GM21723 (cell line): Measurements from ENCODE around the gene TC2N.
"Not testable (repeated sequence)": the region's sequence is repeated elsewhere in the genome, so short reads cannot be mapped to it uniquely, and the experiment has no call there.

Experiments used
- ATAC-seq: cut with Tn5 transposase; IDR thresholded peaks from one replicate; pipeline ENCODE4 v1.9.1; 2021; ENCODE audit warnings: mild to moderate bottlenecking, moderate library complexity; ENCODE audit not compliant: unreplicated experiment

Gene TC2N

DNA sequence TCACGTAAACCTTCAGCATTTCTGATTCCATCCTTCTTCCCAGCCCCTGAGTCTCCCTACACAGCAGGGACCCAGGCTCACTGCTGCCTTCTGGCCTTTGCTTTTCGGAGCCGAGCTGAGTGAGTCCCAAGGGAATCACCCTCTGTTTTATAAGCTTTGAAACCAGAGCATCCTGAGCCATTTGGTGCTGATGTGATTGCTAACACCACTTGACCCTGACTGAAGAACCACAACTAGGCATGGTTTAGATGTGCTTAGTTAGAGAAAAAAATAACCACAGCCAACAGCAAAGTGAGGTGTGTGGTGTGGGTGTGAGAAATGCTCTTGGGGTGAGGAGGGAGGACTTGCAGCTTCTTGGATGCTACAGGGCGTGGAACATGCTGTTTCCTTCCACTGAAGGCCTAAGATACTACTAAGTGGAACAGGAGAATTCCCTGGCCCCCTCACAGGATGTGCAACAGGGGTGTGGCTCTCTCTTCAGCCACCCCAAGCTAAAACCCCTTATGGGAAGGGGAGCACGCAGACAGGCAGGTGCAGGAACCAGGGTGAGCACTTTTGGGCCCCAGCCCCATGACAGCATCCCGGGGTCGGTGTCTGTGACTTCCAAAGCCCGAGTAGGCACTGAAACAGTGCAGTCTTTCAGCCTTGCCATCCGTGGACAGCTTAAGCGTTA lies at the start of gene TC2N:
Gene TC2N, minus strand, starts transcription at position 221 of the 673 bp plus-strand sequence. CDS start 53,767 bp downstream, outside the sequence.
- no peak for ATAC-seq

DNA sequence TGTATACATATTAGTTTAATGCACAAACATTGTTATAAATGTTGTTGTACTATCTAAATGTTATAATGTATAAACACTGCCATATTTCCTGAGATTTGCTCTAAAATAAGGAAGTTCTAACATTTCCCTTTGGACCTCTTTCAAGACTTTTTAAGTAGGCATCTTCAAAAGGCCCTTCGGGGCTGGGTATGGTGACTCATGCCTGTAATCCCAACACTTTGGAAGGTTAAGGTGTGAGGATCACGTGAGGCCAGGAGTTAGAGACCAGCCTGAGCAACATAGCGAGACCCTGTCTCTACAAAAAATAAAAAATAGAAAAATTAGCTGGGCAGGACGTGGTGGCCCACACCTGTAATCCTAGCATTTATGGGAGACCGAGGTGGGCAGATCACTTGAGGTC lies 44.7 kb upstream of the TC2N start:
- ATAC-seq, result no peak

DNA sequence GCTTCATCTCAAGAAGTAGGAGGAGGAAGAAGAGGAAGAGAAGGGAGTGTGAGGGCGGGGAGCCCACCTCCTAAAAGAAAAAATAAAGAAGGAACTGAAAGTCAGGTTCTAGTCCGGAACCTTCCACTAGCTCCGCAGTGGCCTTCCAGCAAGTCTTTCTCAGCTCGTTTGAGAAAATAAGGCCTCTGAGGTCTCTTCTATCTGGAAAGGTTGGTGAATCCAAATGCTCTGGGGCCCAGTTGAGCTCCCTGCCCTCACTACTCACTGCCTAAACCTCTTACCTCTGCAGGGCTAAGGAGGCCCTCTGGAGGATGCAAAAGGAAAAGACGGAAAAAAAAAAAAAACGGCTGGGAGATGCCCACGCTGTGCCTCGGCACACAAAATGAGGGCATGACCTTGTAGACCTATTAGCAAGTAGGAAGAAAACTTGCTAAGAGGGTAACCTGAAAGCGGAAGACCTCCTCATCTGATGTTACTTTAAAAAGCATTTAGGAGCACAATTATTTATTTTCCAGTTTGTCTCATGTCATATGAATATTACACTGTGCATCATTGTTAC lies 44.2 kb upstream of the TC2N start:
- ATAC-seq, result peak; percentile 82

DNA sequence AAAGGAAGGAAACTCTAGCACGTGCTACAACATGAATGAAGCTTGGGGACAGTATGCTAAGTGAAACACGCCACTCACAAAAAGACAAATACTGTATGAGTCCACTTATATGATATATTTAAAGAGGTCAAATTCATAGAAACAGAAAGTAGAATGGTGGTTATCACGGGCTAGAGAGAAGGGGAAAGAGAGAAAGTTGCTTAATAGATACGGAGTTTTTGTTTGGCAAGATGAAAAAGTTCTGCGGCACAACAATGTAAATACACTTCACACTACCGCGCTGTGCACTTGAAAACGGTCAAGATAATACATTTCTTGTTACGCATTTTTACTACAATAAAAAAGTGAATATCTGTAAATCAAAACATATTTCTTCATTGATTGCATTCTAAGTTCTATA lies 42.9 kb upstream of the TC2N start:
- no peak for ATAC-seq

DNA sequence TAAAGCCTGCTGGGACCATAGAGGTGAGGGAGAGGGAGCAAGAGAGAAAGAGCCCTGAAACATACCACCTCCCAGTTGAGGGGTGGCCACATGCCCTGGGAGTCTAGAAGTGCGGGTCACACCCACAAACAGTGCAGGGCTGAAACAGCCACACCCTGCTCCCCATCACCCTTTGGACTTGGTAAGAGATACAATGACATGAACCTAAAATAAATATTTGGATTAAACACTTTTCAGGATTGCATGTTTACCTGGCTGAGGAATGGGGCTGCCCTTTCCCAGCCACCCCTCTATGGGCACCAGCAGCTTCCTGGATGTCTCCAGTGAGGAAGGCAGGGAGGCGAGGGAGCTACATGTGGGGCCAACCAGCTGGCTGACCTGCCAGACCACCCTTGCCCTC lies 39.0 kb upstream of the TC2N start:
- ATAC-seq, result no peak

DNA sequence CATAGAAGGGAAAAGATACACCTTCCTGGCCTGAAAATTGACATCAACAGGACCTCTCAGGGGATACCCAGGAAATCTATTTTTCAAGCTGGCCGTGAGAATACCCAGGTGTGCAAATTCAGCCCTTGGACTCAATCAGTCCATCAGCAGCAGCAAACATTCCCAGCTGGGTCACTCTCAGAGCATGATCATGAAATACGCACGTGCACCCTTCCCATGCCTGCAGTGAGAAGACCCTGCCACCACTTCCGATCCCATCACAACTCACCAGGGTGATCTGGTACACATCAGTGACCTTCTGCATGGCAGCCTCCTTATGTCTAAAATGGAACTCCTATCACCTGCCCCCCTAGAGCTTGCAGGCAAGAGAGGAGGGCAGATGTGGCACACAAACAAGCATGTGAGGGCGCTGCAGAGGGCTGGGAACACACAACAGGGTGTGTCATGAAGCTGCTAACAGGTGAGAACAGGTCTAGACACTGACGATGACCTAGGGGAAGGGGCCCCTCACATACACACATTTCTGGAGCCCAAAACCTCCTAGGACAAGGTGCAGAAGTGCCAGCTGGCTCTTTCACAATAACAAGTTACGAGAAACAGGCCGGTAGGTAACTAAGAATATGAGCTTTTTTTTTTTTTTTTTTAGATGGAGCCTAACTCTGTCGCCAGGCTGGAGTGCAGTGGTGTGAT lies 37.8 kb upstream of the TC2N start:
- ATAC-seq, result no peak

DNA sequence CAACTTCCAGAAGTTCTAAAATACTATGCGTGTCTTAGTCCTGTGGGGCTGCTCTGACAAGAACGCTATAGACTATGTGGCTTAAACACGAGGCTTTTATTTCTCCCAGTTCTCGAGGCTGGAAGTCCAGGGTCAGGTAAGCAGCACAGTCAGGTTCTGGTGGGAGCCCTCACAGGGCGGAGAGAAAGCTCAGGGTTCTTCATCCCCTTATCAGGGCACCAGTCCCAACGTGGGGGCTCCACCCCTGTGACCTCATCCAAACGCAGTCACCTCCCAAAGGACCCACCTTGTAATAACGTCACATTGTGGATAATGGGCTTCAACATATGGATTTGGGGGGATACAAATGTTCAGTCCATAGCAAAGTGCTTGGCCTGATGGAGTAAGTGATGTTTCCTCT lies 37.1 kb upstream of the TC2N start:
- no peak for ATAC-seq

DNA sequence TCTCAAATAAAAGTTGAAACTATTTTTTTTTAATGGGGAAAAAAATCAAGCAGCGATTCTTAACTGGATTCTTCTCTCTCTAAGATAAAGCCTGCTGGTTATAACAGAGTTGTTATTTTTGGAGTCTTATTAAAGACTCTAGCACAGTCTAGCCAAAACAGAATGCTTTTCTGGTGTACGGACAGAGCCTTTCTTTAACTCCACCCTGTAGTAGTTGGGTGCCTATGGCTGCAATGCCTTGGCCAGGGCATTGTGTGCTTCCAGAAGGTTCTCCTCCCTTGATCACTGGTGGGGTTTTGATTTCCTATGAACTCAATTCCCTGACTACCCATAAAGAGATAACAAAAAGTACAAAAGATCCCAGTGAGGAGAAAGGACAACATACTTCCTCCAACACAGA lies 35.7 kb upstream of the TC2N start:
- ATAC-seq, result no peak

DNA sequence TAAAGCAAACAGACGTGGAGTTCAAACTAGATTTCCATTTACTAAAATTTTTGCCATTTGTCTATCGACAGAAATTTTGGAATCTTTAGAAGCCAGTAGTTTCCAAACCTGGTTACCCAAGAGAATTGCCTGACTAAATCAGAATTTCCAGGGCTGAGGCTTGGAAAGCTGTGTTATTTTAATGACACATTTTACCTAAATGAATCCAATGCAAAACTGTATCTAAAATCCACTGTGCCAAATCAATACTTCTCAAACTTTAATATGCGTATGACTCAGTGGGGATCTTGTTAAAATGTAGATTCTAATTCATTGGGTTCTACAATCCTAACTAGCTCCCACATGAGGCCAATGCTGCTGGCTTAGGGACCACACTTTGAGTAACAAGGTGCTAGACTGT lies 35.0 kb upstream of the TC2N start:
- no peak for ATAC-seq

DNA sequence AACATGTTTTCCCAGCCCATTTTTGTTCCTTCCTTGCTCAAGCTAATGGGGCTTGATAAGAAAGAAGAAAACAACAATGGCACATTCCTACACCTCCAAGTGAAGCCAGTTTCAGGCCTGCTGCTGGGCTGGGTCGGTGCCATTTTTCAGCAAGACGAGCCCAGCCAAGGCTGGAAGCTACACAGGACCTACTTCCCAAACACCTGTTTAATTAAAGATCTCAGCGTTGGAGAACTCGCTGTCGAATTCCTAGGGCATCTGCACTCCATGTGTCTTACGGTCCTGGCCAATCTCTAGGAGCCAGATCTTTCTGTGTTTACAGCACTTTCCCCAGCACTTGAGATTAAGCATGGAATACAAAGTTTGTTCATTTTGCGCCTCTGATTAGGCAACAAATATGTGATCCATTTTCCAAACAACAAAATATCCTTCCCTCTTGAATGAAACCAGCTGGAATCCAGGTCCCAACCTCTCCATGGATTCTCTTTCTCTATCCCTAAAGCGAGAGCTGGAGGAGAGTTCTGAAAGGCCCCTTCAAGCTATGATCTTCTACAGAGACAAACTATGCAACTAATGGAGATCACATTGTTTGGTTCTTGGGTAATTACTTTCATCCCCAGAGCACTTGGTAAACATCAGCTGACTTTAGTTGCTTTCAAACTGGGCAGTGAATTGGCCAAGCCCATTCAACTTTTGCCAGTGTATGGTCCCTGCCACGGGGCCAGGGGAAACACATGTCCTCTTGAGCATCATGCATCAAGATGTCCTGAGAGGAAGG lies 34.3 kb upstream of the TC2N start:
- ATAC-seq, result no peak

DNA sequence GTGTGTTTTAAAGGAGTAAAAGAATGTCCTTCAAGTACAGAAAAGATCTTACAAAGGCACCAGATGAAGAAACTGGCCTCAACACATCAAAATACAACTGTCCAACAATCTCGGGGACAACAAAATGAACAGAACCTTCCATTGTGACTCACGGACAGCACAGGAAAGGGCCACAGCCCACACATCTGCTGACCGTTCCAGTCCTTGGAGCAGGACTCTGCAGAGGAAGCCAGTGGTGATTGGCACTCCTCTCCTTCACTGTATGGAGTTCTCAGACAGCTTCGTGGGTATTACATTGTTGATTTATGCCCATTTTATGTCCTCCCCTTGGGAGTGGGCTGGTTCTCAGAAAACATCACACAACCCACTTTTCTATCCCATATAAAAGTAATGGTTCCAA lies 32.5 kb upstream of the TC2N start:
- ATAC-seq, result no peak

DNA sequence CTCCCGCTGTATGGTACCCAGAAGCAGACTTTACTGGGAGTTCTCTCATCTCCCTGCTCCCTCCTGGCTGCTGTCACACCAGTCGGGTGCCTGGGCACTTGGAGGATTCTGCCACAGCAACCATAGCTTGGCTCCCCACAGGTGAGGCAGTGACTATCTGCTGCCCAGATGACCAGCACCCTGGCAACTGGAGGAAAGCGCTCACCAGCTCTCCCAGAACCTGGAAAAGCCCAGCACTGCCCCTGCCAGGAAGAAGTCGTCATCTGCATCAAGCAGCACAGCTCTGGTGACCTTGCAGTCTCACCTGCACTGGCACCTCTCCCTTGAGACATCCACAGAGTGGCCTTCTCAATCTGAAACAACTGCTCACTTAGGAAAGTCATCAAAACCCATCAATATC lies 31.9 kb upstream of the TC2N start:
- ATAC-seq, result no peak

DNA sequence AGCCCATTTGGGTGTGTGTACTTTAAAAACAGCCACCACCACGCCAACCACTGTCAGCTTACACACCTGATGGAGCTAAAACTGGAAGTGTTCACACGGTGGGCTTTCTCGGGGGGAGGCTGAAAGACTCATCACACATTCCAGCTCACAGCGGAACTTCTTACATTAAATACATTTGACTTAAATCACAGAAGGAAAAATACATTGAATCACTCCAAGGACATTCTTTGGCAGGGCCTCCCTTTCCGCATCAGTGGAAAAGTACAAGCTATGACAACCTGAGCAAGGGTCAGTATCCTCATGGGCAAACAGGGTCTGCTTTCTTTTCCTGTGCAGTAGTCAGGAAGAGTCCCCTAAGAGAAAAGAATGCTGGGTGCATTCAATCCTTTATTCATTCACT lies 31.0 kb upstream of the TC2N start:
- ATAC-seq, result no peak

DNA sequence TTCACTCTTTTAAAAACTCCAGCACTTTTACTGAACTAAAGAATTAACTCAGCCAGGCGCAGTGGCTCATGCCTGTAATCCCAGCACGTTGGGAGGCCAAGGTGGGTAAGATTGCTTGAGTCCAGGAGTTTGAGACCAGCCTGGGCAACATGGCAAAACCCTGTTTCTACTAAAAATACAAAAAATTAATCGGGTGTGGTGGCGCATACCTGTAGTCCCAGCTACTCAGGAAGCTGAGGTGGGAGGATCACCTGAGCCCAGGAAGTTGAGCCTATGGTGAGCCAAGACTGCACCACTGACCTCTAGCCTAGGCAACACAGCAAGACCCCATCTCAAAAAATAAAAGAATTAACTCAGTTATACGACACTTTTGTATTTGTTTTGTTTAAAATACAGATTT lies 30.4 kb upstream of the TC2N start:
- ATAC-seq, result not testable (repeated sequence)

DNA sequence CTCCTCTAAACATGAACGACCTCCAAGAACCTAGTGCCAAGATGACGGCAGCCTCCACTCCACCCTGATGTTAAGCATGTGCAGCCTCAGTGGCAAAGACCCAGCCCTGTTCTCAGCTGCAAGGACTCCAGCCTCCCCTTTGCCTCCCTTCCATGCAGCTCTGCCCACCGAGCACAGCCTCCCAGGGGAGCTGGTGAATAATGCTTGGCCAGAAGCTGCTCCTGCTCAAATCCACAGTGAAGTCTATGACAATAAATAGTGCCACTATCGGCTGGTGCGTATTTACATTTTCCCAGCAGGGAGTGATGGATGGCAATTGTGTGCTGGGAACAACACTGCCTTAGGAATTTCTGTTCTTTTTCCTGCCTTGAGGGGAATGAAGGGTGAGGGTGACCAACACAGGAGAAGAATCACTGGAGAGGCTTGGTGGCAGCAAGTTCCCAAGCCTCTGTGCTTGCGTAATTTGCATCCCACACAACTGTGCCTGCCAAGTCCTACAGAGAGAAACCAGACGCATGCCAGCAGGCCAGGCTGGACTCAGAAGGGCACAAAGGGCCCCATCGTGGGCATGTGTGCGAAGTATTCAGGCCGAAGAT lies 29.9 kb upstream of the TC2N start:
- ATAC-seq, result no peak

DNA sequence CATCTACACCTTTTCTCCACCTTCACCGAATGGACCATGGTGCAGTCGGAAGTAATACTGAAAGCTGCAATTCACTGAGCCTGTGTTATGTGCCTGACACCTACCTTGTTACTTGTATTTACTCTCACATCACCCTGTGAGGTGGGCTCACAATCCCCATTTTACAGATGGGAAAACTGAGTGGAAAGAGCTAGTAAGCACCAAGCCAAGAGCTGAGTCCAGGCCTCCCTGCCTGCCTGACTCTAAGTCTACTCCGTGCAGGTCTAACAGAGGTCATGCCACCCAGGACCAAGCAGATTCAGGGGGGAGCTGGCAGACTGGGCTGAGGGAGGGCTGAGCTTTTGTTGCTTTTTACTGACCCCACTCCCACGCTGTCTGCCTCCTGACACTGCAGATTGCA lies 29.1 kb upstream of the TC2N start:
- no peak for ATAC-seq

DNA sequence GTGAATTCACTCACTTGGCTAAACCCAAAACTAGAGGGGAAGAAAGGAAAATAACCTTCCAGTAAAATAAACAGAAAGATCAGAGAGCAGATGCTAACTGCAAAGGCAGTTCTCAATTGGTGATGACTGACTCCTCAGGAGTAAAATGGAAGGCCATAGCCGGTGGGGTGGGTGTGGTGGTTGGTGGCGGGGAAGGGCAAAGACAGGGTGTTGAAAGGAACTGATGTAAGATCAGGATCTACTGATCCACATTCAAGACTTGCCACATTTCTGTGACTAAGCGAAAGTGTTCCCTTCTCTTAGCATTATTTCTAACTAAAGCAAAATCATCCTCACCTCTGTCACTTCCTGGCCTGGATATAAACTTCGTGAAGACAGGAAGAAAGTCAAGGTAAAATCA lies 26.3 kb upstream of the TC2N start:
- ATAC-seq, result no peak

DNA sequence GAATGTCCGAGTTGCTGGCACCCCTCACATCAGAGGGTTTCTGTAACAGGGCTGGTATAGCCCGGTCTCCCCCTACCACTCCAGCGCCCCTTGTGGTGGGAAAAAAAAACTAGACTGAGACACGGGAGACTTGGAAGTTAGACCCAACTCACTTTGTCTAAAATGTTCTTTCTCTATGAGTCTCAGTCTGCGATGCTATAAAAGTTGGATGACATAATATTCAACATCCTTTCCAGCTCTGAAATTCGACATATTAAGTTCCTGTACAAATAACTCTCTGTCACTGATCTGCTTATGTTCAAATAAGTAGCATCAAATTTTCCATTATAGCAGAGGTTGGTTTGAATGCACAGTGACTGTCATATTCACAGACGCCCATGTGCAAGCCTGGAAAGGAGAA lies 25.7 kb upstream of the TC2N start:
- no peak for ATAC-seq

DNA sequence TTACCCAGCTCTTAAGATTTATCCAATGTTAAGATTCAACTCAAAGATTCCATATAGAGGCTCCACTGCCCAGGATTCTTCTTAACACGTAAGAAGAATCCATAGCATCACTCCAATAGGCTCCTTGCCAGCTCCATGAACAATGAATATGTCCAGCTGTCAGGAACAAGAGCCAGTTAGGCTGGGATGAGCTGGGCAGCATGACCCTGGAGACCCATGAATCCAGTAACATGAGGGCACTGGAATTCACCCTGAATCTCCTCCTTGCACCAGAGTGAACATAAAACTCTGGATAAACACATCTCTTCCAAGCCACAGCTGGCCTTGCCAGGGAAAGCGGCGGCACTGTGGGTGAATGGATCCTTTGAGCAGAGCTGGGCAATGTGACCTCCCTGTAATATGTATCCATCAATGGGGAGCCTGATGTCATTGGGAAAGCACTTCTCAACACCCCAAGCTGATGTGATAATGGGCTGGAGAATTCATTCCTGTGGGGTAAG lies 24.4 kb upstream of the TC2N start:
- ATAC-seq, result no peak

DNA sequence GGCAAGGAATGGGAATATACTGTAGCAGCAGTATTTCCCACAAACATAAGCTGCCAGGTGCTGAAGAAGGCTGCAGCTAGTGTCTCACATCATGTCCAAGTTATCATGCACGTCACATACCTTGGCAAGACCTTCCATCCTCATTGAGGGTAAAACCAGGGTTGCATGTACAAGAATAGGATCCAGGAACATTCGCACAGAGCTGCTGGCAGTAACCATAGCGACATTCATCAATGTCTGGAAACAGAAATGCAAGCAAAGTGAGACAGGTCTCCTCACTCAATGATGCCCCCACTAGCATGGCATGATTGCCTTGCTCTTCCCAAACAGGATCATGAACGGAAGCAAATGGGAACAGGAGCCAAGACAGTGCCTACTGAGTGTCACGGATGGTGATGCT lies 23.8 kb upstream of the TC2N start:
- ATAC-seq, result no peak

DNA sequence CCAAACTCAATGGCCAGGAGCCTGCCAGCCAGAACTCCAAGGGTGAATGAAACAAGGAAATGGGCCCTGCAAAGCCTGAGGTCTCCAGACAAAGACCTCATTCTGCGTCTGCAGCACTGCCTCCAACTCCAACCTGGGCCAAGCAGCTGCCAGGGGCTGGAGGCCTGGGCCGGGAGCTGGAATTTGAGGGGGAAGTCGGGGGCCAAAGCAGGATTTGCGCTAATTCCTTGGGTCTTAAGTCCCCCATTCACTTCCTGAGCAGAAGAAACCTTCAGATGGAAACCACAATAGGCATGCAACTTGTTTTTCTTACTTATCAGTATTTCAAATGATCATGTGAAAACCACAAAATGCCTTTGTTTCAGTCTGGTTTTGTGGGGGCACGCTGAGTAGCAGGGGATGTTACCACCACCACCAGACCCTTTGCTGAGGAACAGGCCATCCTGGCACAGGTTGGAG lies 23.0 kb upstream of the TC2N start:
- ATAC-seq, result no peak
